ENCODE results near the gene CD300LB. TPM values are rescaled to one million over a fixed set of nuclear protein-coding genes. Genes with fewer than 3 reads are reported as not detected.
"Not testable (repeated sequence)": the region's sequence is repeated elsewhere in the genome, so short reads cannot be mapped to it uniquely, and the experiment has no call there.

CD300LB gene
- total and polyA plus RNA-seq, 2 experiments from 2014 or later = not detected

DNA sequence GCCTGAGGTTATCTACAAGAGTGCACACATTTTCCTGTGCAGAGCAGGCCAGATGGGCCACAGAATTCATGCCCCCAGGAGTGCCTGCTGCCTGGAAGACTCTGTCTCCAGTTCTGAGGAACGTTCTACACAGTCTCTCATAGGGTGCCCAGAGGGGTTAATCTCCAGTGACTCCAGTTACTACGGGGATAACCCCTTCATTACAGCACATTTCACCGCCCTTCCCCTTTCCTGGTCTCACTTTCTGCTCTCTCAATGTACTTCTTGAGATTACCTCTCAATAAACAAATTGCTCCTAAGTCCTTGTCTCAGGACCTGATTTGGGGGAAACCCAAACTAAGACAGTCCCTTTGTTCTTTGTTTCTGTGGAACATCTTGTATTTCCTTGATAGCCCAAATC is 30.3 kb upstream of the CD300LB start:
- H3K27me3 ChIP-seq (replicated peaks; ENCODE audit: insufficient read depth) = peaks cover 27% of the 10 kb centered on the region
- H3K9me2 ChIP-seq (ENCODE audit: insufficient read depth) = no peaks in the 10 kb centered on the region
- no peak overlapping the region for H3K4me2 ChIP-seq (ENCODE audit: unreplicated experiment)
- H2AFZ ChIP-seq = no peak overlapping the region
- no peak for DNase-seq
- no peak for TF ChIP-seq EZH2 (IDR thresholded peaks at IDR 0.05; ENCODE audit: insufficient read depth, poor library complexity, severe bottlenecking)
- TF ChIP-seq EZH2phosphoT487 (IDR thresholded peaks at IDR 0.05; ENCODE audit: insufficient read depth, low read depth) = no peak
- no peak overlapping the region for H3K4me3 ChIP-seq
- in situ Hi-C loops (cut with MboI) = no loop called here
- H3F3A ChIP-seq (ENCODE audit: insufficient read depth) = no peaks in the 10 kb centered on the region
- no peaks in the 10 kb centered on the region for H4K20me1 ChIP-seq (ENCODE audit: insufficient read depth)
- no peaks in the 10 kb centered on the region for H3K9me3 ChIP-seq (ENCODE audit: low read depth)
- no peaks in the 10 kb centered on the region for H3K4me1 ChIP-seq (ENCODE audit: insufficient read depth)
- H3K9ac ChIP-seq = no peak overlapping the region
- no peaks in the 10 kb centered on the region for H3K79me2 ChIP-seq (ENCODE audit: insufficient read depth)
- no peak overlapping the region for H3K27ac ChIP-seq
- no peaks in the 10 kb centered on the region for H3K36me3 ChIP-seq (ENCODE audit: low read depth)
- 9 to 18% methylated on average over 3 of the region's 3 CpGs for WGBS, 2 experiments (ENCODE audit: low coverage in 1 of 2, low lambda C conversion rate in 2 of 2, missing lambda C conversion rate in 2 of 2)

- 35 to 38% methylated on average over 6 of the region's 6 CpGs for WGBS, 2 experiments (ENCODE audit: low coverage in 1 of 2, low lambda C conversion rate in 2 of 2, missing lambda C conversion rate in 2 of 2)
- Histone ChIP-seq H3K4me3 (no peak overlapping the region), H3K9ac (no peak overlapping the region), H3K79me2 (ENCODE audit: insufficient read depth) (no peaks in the 10 kb centered on the region), H3K9me3 (ENCODE audit: low read depth) (no peaks in the 10 kb centered on the region), H4K20me1 (ENCODE audit: insufficient read depth) (no peaks in the 10 kb centered on the region), H3K27ac (no peak overlapping the region), H3K4me1 (ENCODE audit: insufficient read depth) (no peaks in the 10 kb centered on the region), H3F3A (ENCODE audit: insufficient read depth) (no peaks in the 10 kb centered on the region), H3K36me3 (ENCODE audit: low read depth) (no peaks in the 10 kb centered on the region), H2AFZ (no peak overlapping the region), H3K4me2 (ENCODE audit: unreplicated experiment) (no peak overlapping the region), H3K9me2 (ENCODE audit: insufficient read depth) (no peaks in the 10 kb centered on the region), H3K27me3 (replicated peaks; ENCODE audit: insufficient read depth) (peaks cover 23% of the 10 kb centered on the region)
- no peak for DNase-seq
- in situ Hi-C loops (cut with MboI) = no loop called here
- TF ChIP-seq EZH2 (IDR thresholded peaks at IDR 0.05; ENCODE audit: insufficient read depth, poor library complexity, severe bottlenecking) (no peak), EZH2phosphoT487 (IDR thresholded peaks at IDR 0.05; ENCODE audit: insufficient read depth, low read depth) (no peak)
These were observed 27.7 kb upstream of the CD300LB start for GRCh38 chr17:74558882-74559519.

- DNase-seq; H3K36me3 ChIP-seq (ENCODE audit: low read depth); H3F3A ChIP-seq (ENCODE audit: insufficient read depth); H3K4me2 ChIP-seq (ENCODE audit: unreplicated experiment); H3K4me3 ChIP-seq; in situ Hi-C loops (cut with MboI); H3K9me2 ChIP-seq (ENCODE audit: insufficient read depth); H3K9ac ChIP-seq; H3K27ac ChIP-seq; H3K4me1 ChIP-seq (ENCODE audit: insufficient read depth); H4K20me1 ChIP-seq (ENCODE audit: insufficient read depth); H2AFZ ChIP-seq; H3K9me3 ChIP-seq (ENCODE audit: low read depth); H3K79me2 ChIP-seq (ENCODE audit: insufficient read depth): not testable (repeated sequence)
- 37 to 44% methylated on average over 4 of the region's 4 CpGs for WGBS, 2 experiments (ENCODE audit: low coverage in 1 of 2, low lambda C conversion rate in 2 of 2, missing lambda C conversion rate in 2 of 2)
- H3K27me3 ChIP-seq (replicated peaks; ENCODE audit: insufficient read depth) = peaks cover 23% of the 10 kb centered on the region
These were observed 27.1 kb upstream of the CD300LB start for GRCh38 chr17:74558402-74558801.

- 28 to 30% methylated on average over 7 of the region's 7 CpGs for WGBS, 2 experiments (ENCODE audit: low coverage in 1 of 2, low lambda C conversion rate in 2 of 2, missing lambda C conversion rate in 2 of 2)
- Histone ChIP-seq H3K27me3 (replicated peaks; ENCODE audit: insufficient read depth) (peaks cover 20% of the 10 kb centered on the region), H3K9me3 (ENCODE audit: low read depth) (no peaks in the 10 kb centered on the region), H4K20me1 (ENCODE audit: insufficient read depth) (no peaks in the 10 kb centered on the region), H3K4me3 (no peak overlapping the region), H3F3A (ENCODE audit: insufficient read depth) (no peaks in the 10 kb centered on the region), H2AFZ (no peak overlapping the region), H3K9me2 (ENCODE audit: insufficient read depth) (no peaks in the 10 kb centered on the region), H3K79me2 (ENCODE audit: insufficient read depth) (no peaks in the 10 kb centered on the region), H3K4me2 (ENCODE audit: unreplicated experiment) (no peak overlapping the region), H3K27ac (no peak overlapping the region), H3K9ac (no peak overlapping the region), H3K36me3 (ENCODE audit: low read depth) (no peaks in the 10 kb centered on the region), H3K4me1 (ENCODE audit: insufficient read depth) (no peaks in the 10 kb centered on the region)
- no peak for DNase-seq
- in situ Hi-C loops (cut with MboI) = no loop called here
- TF ChIP-seq EZH2phosphoT487 (IDR thresholded peaks at IDR 0.05; ENCODE audit: insufficient read depth, low read depth) (no peak), EZH2 (IDR thresholded peaks at IDR 0.05; ENCODE audit: insufficient read depth, poor library complexity, severe bottlenecking) (no peak)
These were observed 24.2 kb upstream of the CD300LB start for GRCh38 chr17:74555427-74555940.

- no peak overlapping the region for H3K4me2 ChIP-seq (ENCODE audit: unreplicated experiment)
- WGBS, 2 experiments (ENCODE audit: low coverage in 1 of 2, low lambda C conversion rate in 2 of 2, missing lambda C conversion rate in 2 of 2) = 58 to 64% methylated on average over 6 of the region's 6 CpGs
- in situ Hi-C loops (cut with MboI) = no loop called here
These were observed 23.6 kb upstream of the CD300LB start for GRCh38 chr17:74554909-74555308.

More at GRCh38 chr17:74554909-74555308, 23.6 kb upstream of the CD300LB start:
- no peak for DNase-seq
- Histone ChIP-seq H3K9me2 (ENCODE audit: insufficient read depth) (no peaks in the 10 kb centered on the region), H2AFZ (no peak overlapping the region), H3K4me3 (no peak overlapping the region), H3F3A (ENCODE audit: insufficient read depth) (no peaks in the 10 kb centered on the region), H3K36me3 (ENCODE audit: low read depth) (no peaks in the 10 kb centered on the region), H3K27ac (no peak overlapping the region), H3K79me2 (ENCODE audit: insufficient read depth) (no peaks in the 10 kb centered on the region), H3K27me3 (replicated peaks; ENCODE audit: insufficient read depth) (peaks cover 20% of the 10 kb centered on the region), H3K4me1 (ENCODE audit: insufficient read depth) (no peaks in the 10 kb centered on the region), H3K9ac (no peak overlapping the region), H3K9me3 (ENCODE audit: low read depth) (no peaks in the 10 kb centered on the region), H4K20me1 (ENCODE audit: insufficient read depth) (no peaks in the 10 kb centered on the region)
- TF ChIP-seq EZH2 (IDR thresholded peaks at IDR 0.05; ENCODE audit: insufficient read depth, poor library complexity, severe bottlenecking) (no peak), EZH2phosphoT487 (IDR thresholded peaks at IDR 0.05; ENCODE audit: insufficient read depth, low read depth) (no peak)
